NCI-H1436 (cell line): ENCODE measurements around the gene TLCD5.
A peak's percentile ranks its signal among the peaks of the same experiment; 100 is the strongest.

Experiments used
- DNase-seq: peaks from one replicate; lab custom pipeline; 2025; lab: John Stamatoyannopoulos, UW

TLCD5 gene

DNA sequence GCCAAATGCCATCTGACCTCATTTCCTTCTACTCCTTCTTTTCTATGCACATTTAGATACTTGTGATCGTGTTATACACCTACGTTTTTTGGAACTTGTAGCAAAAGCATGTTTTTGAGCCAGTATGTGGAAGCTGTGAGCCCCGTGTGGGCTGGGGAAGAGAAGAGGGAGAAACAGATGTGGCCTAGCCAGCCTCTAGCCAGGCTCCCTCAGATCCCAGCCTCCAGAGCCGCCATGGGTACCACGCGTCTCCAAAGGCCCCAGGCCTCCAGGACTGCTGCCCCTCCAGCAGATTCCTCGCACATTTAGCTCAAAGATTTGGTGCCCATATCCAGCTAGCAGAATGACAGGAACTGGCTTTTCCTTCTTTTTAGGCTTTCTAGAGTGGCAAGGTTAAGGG is 17.0 kb upstream of the TLCD5 start:
- DNase-seq, result no peak

DNA sequence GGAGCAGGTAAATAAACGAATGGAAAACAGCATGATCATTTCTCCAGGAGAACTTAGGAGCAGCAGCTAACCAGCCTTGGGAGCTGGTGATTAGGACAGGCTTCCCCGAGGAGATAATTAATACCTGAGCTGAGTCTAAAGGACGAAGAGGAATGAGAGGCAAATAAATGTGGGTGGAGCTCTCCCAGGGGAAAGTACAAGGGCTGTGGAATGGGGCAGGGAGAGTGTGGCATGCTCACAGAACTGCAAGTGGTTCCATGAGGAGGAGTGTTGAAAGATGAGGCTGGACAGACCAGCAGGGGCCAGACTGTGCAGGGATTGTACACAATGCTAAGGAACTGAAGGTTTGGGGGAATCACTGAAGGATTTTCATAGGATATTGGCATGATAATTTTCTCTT is 14.2 kb upstream of the TLCD5 start:
- no peak for DNase-seq

- DNase-seq, result no peak
Measured at GRCh38 chr11:120314861-120315260, 10.2 kb upstream of the TLCD5 start.

GRCh38 chr11:120316880-120317688 is 8.0 kb upstream of the TLCD5 start:
- DNase-seq, result no peak

DNA sequence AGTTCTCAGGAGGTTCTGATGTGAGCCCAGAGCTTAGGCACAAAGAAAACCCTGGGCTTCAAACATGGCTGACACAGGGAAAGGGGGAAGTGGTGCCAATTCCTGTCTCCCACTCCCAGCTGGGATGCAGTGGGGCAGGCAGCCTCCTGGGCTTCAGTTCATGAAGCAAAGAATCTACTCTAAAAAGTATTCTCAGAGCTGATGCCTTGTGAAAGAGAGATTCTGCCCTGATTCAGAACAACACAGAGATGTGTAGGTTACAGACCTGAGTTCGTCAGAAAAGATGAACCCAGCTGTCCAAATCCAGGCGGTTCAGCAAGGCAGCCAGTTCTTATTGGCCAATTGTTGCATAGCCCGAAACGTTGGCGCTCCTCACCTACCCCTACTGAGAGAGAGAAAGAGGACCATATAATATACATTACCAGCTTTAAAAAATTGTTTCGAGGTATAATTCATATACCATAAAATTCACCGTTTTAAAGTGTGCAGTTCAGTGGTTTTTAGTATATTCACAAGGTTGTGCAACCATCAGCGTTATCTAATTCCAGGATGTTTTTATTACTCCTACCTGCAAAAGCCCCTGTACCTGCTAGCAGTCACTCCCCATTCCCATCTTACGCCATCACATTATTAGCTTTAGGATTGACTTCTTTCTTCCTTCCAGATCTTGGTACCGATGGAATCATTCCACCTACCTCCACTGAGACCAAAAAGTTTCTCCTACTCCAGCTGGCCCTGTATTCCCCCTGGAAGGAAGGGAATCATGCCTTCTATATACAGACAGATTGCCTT is 7.2 kb upstream of the TLCD5 start:
- DNase-seq, result no peak

DNA sequence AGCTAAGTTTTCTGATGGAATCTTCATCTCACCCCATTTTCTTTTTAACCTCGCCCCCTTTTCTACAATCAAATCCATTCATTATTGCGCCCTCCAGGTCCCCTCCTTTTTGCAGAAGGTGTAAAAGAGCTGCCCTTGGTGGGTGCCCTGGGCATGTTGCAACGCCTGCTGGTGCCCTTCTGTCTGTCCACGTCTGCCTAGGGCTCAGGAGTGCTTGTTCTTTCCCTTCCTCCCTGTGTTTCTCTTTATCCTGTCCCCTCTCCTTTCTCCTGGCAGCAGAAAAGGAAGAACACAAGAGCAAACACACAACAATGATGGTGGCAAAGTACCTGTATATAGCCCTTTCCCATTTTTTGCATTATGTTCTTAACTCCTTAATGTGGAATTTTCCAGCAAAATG is 6.2 kb upstream of the TLCD5 start:
- no peak for DNase-seq

DNA sequence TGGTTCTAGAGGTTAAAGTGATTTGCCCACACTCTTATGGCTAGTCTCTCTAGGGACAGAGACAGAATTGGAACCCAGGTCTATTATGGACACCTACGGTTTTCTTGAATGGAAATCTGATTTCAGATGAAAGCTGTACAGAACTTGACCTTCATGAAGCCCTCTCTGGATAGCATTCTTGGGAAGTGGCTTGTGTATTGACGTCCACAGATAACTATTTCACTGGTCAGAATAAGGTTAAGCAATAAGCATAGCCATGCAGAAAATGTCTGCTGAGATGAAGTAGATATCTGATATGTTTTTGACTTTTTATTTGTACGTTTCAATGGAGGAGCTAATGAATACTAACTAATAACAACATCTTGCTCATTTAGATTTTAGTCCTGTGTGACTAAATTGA is 1.1 kb downstream of the TLCD5 start:
- no peak for DNase-seq

DNA sequence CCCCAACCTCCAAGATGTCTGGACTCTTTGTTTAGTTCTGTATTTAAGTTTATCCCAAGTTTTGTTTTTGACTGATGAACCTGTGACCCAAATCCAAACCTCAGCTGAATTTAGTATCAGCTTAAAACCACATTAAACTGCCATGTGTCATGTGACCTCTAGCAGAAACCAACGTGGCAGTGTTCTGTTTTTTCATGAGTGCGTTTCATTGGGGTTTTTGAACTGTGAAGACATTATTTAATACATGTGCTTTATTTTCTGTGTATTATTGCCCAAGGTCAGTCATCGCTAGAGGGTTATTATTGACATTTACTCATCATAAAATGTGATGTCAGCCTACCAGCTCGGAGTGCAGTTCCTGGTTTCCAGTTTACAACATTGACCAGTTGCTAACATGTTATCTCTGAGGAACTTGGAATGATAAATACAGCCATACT is 1.8 kb downstream of the TLCD5 start:
- no peak for DNase-seq

GRCh38 chr11:120327311-120327710 is 2.2 kb downstream of the TLCD5 start:
- DNase-seq, result no peak

- no peak for DNase-seq
Measured at GRCh38 chr11:120329556-120329955, 4.5 kb downstream of the TLCD5 start.

DNA sequence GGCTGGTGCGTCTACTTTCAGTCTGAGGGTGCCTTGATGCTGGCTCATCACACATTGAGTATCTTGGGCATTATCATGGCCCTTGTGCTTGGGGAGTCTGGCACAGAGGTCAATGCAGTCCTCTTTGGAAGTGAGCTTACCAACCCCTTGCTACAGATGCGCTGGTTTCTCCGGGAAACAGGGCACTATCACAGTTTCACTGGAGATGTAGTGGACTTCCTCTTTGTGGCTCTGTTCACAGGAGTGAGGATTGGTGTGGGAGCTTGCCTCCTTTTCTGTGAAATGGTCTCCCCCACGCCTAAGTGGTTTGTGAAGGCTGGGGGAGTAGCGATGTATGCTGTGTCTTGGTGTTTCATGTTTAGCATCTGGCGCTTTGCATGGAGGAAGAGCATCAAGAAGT is 4.9 kb downstream of the TLCD5 start:
- no peak for DNase-seq

DNA sequence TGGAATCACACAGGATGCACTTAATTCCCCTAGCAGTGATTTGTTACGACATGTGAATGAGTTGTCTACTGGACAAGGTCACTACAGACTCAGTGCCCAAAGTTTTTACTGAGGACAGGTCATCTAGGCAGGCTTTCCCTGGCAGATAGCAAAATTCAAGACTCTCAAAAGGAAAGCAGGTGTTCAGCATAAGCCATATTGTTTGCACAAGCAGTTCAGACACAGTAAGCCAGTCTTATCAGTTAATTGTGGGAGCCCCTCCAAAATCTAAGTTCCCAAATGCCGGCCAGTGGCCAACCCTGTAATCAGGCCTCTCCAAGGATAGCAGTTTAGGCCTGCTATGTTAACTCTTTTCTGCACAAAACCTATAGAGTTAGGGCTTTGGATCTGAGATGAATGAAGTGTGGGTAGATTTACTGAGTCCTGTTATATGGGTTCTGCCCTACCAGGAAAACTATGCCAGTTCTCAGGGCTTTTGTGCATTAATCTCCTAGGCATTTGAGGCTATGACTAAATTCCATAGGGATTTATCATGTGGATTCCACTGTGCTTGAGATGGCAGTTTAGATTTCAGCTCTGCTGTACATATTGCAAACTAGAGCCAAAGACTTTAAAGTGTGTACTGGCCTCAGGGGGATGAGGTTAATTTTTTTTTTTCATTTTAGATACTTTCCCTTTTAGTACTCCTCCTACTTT is 6.3 kb downstream of the TLCD5 start:
- DNase-seq, result no peak

- no peak for DNase-seq
Measured at GRCh38 chr11:120332822-120333716, 8.0 kb downstream of the TLCD5 start.

GRCh38 chr11:120333801-120334200 is 8.7 kb downstream of the TLCD5 start:
- DNase-seq, result no peak

- no peak for DNase-seq
Measured at GRCh38 chr11:120334332-120334731, 9.2 kb downstream of the TLCD5 start.

DNA sequence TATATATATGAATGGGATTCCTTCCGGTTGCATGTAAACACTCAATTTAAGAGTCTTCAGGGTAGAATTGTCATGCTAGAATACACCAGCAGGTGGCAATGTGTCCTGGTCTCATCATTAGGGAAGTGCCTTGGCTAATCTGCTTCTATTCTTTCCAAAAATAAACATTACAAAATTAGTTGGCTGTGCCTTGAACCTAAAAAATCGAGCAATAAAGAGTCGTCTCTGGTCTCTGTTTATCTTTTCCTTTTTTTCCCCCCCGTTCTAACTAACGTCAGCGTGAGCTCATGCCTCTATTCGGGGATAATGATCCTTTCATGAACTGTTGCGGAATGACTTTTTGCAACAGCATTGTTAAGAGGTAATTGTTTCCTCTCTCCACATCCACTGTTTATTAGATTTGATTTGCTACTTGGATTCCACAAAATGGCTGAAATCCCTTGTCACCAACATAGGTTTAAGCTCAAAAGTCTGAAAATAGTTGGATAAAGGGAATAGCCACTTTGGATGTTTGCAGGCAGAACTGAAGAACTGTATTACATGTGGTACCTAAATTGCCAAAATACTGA is 9.9 kb downstream of the TLCD5 start:
- peak; percentile 52 for DNase-seq

DNA sequence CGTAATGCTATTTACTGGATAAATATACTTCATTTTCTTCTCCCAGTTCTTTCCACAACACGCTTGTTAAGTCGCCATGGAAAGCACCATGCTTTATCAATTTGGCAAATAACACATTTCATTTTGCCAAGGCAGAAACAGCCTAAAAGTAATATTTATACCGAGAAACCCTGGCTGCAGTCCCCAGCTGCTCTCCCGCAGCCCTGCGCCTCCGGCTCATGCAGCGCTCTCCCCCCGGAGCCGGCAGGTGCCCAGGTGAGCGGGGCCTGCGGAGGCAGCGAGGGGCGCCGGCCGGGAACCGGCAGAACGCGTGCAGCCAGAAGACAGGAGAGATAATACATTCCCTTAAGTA is 10.4 kb downstream of the TLCD5 start:
- DNase-seq, result peak; percentile 55

- DNase-seq, result peak; percentile 88
Measured at GRCh38 chr11:120335908-120336640, 11.0 kb downstream of the TLCD5 start, which contains the start of gene ARHGEF12. TSS of gene ARHGEF12 (plus strand) at chr11:120336413. CDS start at chr11:120337244, 831 bp downstream.

DNA sequence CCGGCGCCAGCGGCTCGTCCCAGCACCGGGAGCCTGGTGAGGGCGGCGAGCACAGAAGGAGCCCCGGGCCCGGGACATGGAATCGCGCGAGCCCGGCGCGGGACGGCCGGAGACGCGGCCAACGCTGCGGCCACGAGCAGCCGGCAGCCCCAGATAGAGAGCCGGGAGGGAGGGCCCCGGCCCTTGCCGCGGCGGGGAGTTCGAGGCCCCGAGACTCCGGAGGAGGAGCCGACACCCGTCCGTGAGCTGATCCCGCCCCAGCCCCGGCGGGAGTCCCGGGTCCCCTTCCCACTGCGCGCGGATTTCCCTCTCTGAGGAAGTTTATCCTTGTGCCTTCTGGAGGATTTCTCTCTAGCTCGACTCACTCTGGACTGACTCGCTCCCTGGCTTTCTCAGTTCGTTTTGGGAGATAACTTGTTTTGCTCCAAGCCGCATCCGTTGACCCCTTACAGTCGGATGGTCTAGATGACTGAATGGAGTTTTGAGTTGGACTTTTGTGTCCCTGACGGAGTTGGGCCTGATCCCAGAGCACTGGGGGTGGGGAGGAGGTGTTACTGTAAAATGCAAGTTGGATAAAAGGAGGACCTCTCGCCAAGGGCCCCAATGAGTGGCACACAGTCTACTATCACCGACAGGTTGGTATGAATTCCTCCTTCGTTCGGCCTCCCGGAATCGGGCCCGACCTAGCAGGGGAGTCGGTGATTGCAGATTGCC is 11.7 kb downstream of the TLCD5 start:
- no peak for DNase-seq
